Rectal smooth muscle tissue (tissue), 1 donor: ENCODE results near the gene GPR108.
A peak's percentile ranks its signal among the peaks of the same experiment; 100 is the strongest.
"Not testable (repeated sequence)": the region's sequence is repeated elsewhere in the genome, so short reads cannot be mapped to it uniquely, and the experiment has no call there.

Experiments used
- H3K27ac ChIP-seq: one replicate; pipeline ENCODE4 v1.7.0; 2013; ENCODE audit warnings: low read depth, low read length, inconsistent platforms
- H3K27me3 ChIP-seq: one replicate; pipeline ENCODE4 v1.7.0; 2013; ENCODE audit warnings: low read length; ENCODE audit not compliant: control insufficient read depth, insufficient read depth
- H3K36me3 ChIP-seq: one replicate; pipeline ENCODE4 v1.7.0; 2013; ENCODE audit warnings: low read length; ENCODE audit not compliant: control insufficient read depth, insufficient read depth
- H3K4me1 ChIP-seq: one replicate; pipeline ENCODE4 v1.7.0; 2013; ENCODE audit warnings: low read length; ENCODE audit not compliant: control insufficient read depth, insufficient read depth
- H3K4me3 ChIP-seq: one replicate; pipeline ENCODE4 v1.7.0; 2013; ENCODE audit warnings: low read length
- H3K9ac ChIP-seq: one replicate; pipeline ENCODE4 v1.7.0; 2013; ENCODE audit warnings: low read length

The GPR108 gene

GRCh38 chr19:6753178-6754031 is 16.0 kb upstream of the GPR108 start:
- no peaks in the 10 kb centered on the region for H3K27me3 ChIP-seq
- no peaks in the 10 kb centered on the region for H3K4me1 ChIP-seq
- H3K36me3 ChIP-seq, result peaks cover 7% of the 10 kb centered on the region
- peak overlapping the region; percentile 48 for H3K4me3 ChIP-seq
- H3K9ac ChIP-seq, result peak overlapping the region; percentile 50
- peak overlapping the region; percentile 42 for H3K27ac ChIP-seq

GRCh38 chr19:6752256-6753177 is 15.1 kb upstream of the GPR108 start:
- peaks cover 7% of the 10 kb centered on the region for H3K36me3 ChIP-seq
- H3K4me1 ChIP-seq, result no peaks in the 10 kb centered on the region
- H3K27ac ChIP-seq, result peak overlapping the region; percentile 42
- no peaks in the 10 kb centered on the region for H3K27me3 ChIP-seq
- H3K4me3 ChIP-seq, result peak overlapping the region; percentile 48
- H3K9ac ChIP-seq, result peak overlapping the region; percentile 50

GRCh38 chr19:6751189-6751588 is 13.8 kb upstream of the GPR108 start:
- no peak overlapping the region for H3K27ac ChIP-seq
- H3K9ac ChIP-seq, result no peak overlapping the region
- no peak overlapping the region for H3K4me3 ChIP-seq
- no peaks in the 10 kb centered on the region for H3K4me1 ChIP-seq
- H3K36me3 ChIP-seq, result peaks cover 9% of the 10 kb centered on the region
- H3K27me3 ChIP-seq, result no peaks in the 10 kb centered on the region

GRCh38 chr19:6750062-6750461 is 12.7 kb upstream of the GPR108 start:
- peaks cover 4% of the 10 kb centered on the region for H3K4me1 ChIP-seq
- no peak overlapping the region for H3K4me3 ChIP-seq
- no peak overlapping the region for H3K9ac ChIP-seq
- no peak overlapping the region for H3K27ac ChIP-seq
- no peaks in the 10 kb centered on the region for H3K27me3 ChIP-seq
- peaks cover 11% of the 10 kb centered on the region for H3K36me3 ChIP-seq

GRCh38 chr19:6748543-6748942 is 11.2 kb upstream of the GPR108 start:
- peaks cover 14% of the 10 kb centered on the region for H3K4me1 ChIP-seq
- H3K27ac ChIP-seq, H3K9ac ChIP-seq, H3K4me3 ChIP-seq, H3K27me3 ChIP-seq: not testable (repeated sequence)
- H3K36me3 ChIP-seq, result peaks cover 11% of the 10 kb centered on the region

- no peak overlapping the region for H3K9ac ChIP-seq
- H3K27me3 ChIP-seq, result no peaks in the 10 kb centered on the region
- no peak overlapping the region for H3K4me3 ChIP-seq
- peaks cover 13% of the 10 kb centered on the region for H3K36me3 ChIP-seq
- H3K27ac ChIP-seq, result peak overlapping the region; percentile 22
- H3K4me1 ChIP-seq, result peaks cover 18% of the 10 kb centered on the region
Measured at GRCh38 chr19:6745965-6746364, 8.6 kb upstream of the GPR108 start.

- Histone ChIP-seq H3K36me3 (peaks cover 6% of the 10 kb centered on the region), H3K27ac (peak overlapping the region; percentile 84), H3K4me1 (peaks cover 19% of the 10 kb centered on the region), H3K9ac (no peak overlapping the region), H3K27me3 (no peaks in the 10 kb centered on the region), H3K4me3 (peak overlapping the region; percentile 24)
Measured at GRCh38 chr19:6744381-6745301, 7.3 kb upstream of the GPR108 start.

GRCh38 chr19:6743714-6744380 is 6.5 kb upstream of the GPR108 start:
- Histone ChIP-seq H3K4me3 (no peak overlapping the region), H3K27ac (peak overlapping the region; percentile 84), H3K36me3 (peaks cover 6% of the 10 kb centered on the region)

GRCh38 chr19:6743066-6743465 is 5.7 kb upstream of the GPR108 start:
- Histone ChIP-seq H3K4me3 (no peak overlapping the region), H3K36me3 (peaks cover 6% of the 10 kb centered on the region), H3K27me3 (no peaks in the 10 kb centered on the region), H3K4me1 (peaks cover 31% of the 10 kb centered on the region), H3K9ac (no peak overlapping the region), H3K27ac (no peak overlapping the region)

More at GRCh38 chr19:6743714-6744380, 6.5 kb upstream of the GPR108 start:
- H3K27me3 ChIP-seq, result no peaks in the 10 kb centered on the region
- H3K9ac ChIP-seq, result no peak overlapping the region
- peaks cover 23% of the 10 kb centered on the region for H3K4me1 ChIP-seq

GRCh38 chr19:6740589-6741343 is 3.4 kb upstream of the GPR108 start:
- H3K36me3 ChIP-seq, result peaks cover 2% of the 10 kb centered on the region
- H3K4me1 ChIP-seq, result peaks cover 42% of the 10 kb centered on the region
- peak overlapping the region; percentile 73 for H3K4me3 ChIP-seq
- H3K27me3 ChIP-seq, result no peaks in the 10 kb centered on the region
- peak overlapping the region; percentile 84 for H3K27ac ChIP-seq
- H3K9ac ChIP-seq, result peak overlapping the region; percentile 85
